ENCODE data around the gene MARCO. TPM values are rescaled to one million over a fixed set of nuclear protein-coding genes. Genes with fewer than 3 reads are reported as not detected.

The MARCO gene
- total RNA-seq, 1 experiment from 2014 or later = not detected

- Histone ChIP-seq H3K4me1 (ENCODE audit: insufficient read depth, low read length) (no peaks in the 10 kb centered on the region), H3K18ac (ENCODE audit: insufficient read length, low read depth, low read length) (no peak overlapping the region), H2AFZ (ENCODE audit: low read length) (no peak overlapping the region), H4K8ac (replicated peaks; ENCODE audit: insufficient read length, low read depth, low read length) (no peak overlapping the region), H3K27me3 (ENCODE audit: insufficient read depth, low read length) (no peaks in the 10 kb centered on the region; the same call in 1 of the 2 replicates), H4K5ac (ENCODE audit: insufficient read length, low read depth, low read length) (no peak overlapping the region), H3K79me2 (ENCODE audit: insufficient read depth, low read length) (no peaks in the 10 kb centered on the region), H2BK120ac (ENCODE audit: low read depth, low read length, poor library complexity, severe bottlenecking) (no peak overlapping the region), H4K20me1 (ENCODE audit: control insufficient read depth, insufficient read depth, insufficient read length) (no peaks in the 10 kb centered on the region), H3K79me1 (ENCODE audit: insufficient read depth, low read depth, low read length, poor library complexity, severe bottlenecking) (no peaks in the 10 kb centered on the region), H2BK12ac (ENCODE audit: insufficient read length, low read depth, low read length) (no peak overlapping the region), H2AK5ac (ENCODE audit: insufficient read length, low read length) (no peak overlapping the region), H2BK20ac (ENCODE audit: low read depth, low read length, poor library complexity, severe bottlenecking) (no peak overlapping the region), H3K14ac (ENCODE audit: insufficient read depth, low read length) (no peak overlapping the region), H3K27ac (ENCODE audit: insufficient read length, low read depth, low read length) (no peak overlapping the region), H4K91ac (ENCODE audit: insufficient read length, low read depth, low read length) (no peak overlapping the region), H3K56ac (ENCODE audit: insufficient read length, low read depth, low read length) (no peak overlapping the region), H3K9me3 (ENCODE audit: control insufficient read depth, low read depth, low read length) (no peaks in the 10 kb centered on the region), H2BK15ac (ENCODE audit: low read depth, low read length) (no peak overlapping the region), H2BK5ac (ENCODE audit: insufficient read length, low read length) (no peak overlapping the region), H3K23ac (ENCODE audit: insufficient read length, low read depth, low read length) (no peak overlapping the region), H3K23me2 (ENCODE audit: insufficient read length, low read depth, low read length, poor library complexity, severe bottlenecking) (no peaks in the 10 kb centered on the region), H3K4me2 (ENCODE audit: insufficient read depth, insufficient read length, low read length) (no peak overlapping the region), H3K4ac (ENCODE audit: low read depth, low read length) (no peak overlapping the region), H3T11ph (ENCODE audit: low read length) (no peak overlapping the region), H3K9ac (ENCODE audit: extremely low read depth, insufficient read length, low read length) (no peak overlapping the region)
- H3K4me3 Mint-ChIP-seq = no peak overlapping the region
- no peak for DNase-seq
- peaks cover 94% of the 10 kb centered on the region for H3K27me3 Mint-ChIP-seq (ENCODE audit: low read depth)
- H3K36me3 Mint-ChIP-seq (ENCODE audit: insufficient read depth in 1 of 3, low read depth in 3 of 3) = no peaks in the 10 kb centered on the region
- H3K4me1 Mint-ChIP-seq = peaks cover 6 to 7% of the 10 kb centered on the region in 2 experiments
- TF ChIP-seq CTCF (conservative IDR thresholded peaks at IDR 0.05) = no peak
- no CpG with 5 or more reads among the region's 5 CpGs for WGBS (ENCODE audit: extremely low coverage, insufficient read length, low lambda C conversion rate)
- H3K27ac Mint-ChIP-seq = no peak overlapping the region; a peak in 1 of 7 replicates
- H3K9me3 Mint-ChIP-seq = peaks cover 3 to 11% of the 10 kb centered on the region in 2 experiments; a peak in 3 of 5 replicates
These were observed 37.3 kb downstream of the MARCO start for GRCh38 chr2:118979152-118979861.
